Loucy (cell line): Measurements from ENCODE around the gene ANP32E.
"Not testable (repeated sequence)": the region's sequence is repeated elsewhere in the genome, so short reads cannot be mapped to it uniquely, and the experiment has no call there.

ENCODE experiments used
- H2AFZ ChIP-seq: fragments of 200-600 bp; sonication (generic); 2 replicates; pipeline ENCODE4 v1.6.0; 2016; ENCODE audit warnings: antibody characterized with exemption, mild to moderate bottlenecking, low read length, moderate library complexity
- H3F3A ChIP-seq: fragments of 200-600 bp; 2 replicates; pipeline ENCODE4 v1.6.0; 2016; ENCODE audit warnings: antibody characterized with exemption, low read depth, mild to moderate bottlenecking
- H3K27me3 ChIP-seq: fragments of 200-600 bp; sonication (generic); 2 replicates; pipeline ENCODE4 v1.6.1; 2014; ENCODE audit warnings: low read length, mild to moderate bottlenecking; ENCODE audit not compliant: insufficient read depth, poor library complexity, severe bottlenecking
- H3K36me3 ChIP-seq: fragments of 200-600 bp; sonication (generic); 2 replicates; pipeline ENCODE4 v1.6.1; 2016; ENCODE audit warnings: low read length; ENCODE audit not compliant: insufficient read depth
- H3K4me1 ChIP-seq: fragments of 200-600 bp; sonication (generic); 2 replicates; pipeline ENCODE4 v1.5.1; 2014; ENCODE audit warnings: low read length, mild to moderate bottlenecking; ENCODE audit not compliant: insufficient read depth, poor library complexity, severe bottlenecking
- H3K4me2 ChIP-seq: fragments of 200-600 bp; sonication (generic); 2 replicates; pipeline ENCODE4 v1.6.0; 2014; ENCODE audit warnings: antibody characterized with exemption, low read length, low read depth, mild to moderate bottlenecking; ENCODE audit not compliant: poor library complexity, severe bottlenecking
- H3K4me3 ChIP-seq: fragments of 200-600 bp; sonication (generic); 2 replicates; pipeline ENCODE4 v1.5.1; 2014; ENCODE audit warnings: low read length, mild to moderate bottlenecking, mixed read lengths; ENCODE audit not compliant: poor library complexity, severe bottlenecking
- H3K79me2 ChIP-seq: fragments of 200-600 bp; sonication (generic); 2 replicates; pipeline ENCODE4 v1.6.1; 2014; ENCODE audit warnings: low read length; ENCODE audit not compliant: insufficient read depth
- H3K9ac ChIP-seq: fragments of 200-600 bp; sonication (generic); 2 replicates; pipeline ENCODE4 v1.6.0; 2014; ENCODE audit warnings: mild to moderate bottlenecking, low read depth, low read length, moderate library complexity; ENCODE audit not compliant: poor library complexity, severe bottlenecking
- H3K9me2 ChIP-seq: fragments of 200-600 bp; sonication (generic); replicated peaks from 2 replicates; pipeline ENCODE4 v1.6.1; 2016; ENCODE audit warnings: low read depth, low read length, mixed read lengths
- H3K9me3 ChIP-seq: fragments of 200-600 bp; sonication (generic); 2 replicates; pipeline ENCODE4 v1.6.1; 2014; ENCODE audit warnings: mild to moderate bottlenecking, antibody characterized with exemption, low read length, low read depth; ENCODE audit not compliant: insufficient read depth
- H4K20me1 ChIP-seq: fragments of 200-600 bp; sonication (generic); 2 replicates; pipeline ENCODE4 v1.6.0; 2014; ENCODE audit warnings: antibody characterized with exemption, low read length, mild to moderate bottlenecking; ENCODE audit not compliant: insufficient read depth, poor library complexity, severe bottlenecking
- EZH2phosphoT487 ChIP-seq: fragments of 200-600 bp; IDR thresholded peaks from 2 replicates; pipeline ENCODE4 v1.6.1; 2018; ENCODE audit warnings: antibody characterized with exemption, mild to moderate bottlenecking, moderate library complexity, borderline replicate concordance
- TF ChIP-seq, protein P1 (sequence below): fragments of 200-600 bp; sonication (generic); conservative IDR thresholded peaks from 2 replicates; pipeline ENCODE4 v1.5.1; 2014; ENCODE audit warnings: mild to moderate bottlenecking, antibody characterized with exemption, low read length

The ANP32E gene

DNA sequence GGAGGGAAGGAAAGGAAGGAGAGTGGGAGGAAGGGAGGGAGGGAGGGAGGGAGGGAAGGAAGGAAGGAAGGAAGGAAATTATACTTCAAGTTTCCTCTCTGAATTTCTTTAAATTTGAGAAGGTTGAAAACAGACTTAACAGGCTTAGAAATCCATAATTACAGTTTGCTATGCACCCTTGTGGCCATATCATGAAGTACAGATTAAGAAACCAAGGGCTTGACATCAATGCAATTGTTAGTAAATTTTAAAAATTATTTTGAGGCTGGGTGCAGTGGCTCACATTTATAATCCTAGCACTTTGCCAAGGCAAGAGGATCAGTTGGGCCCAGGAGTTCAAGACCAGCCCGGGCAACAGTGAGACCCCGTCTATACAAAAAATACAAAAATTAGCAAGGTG, 14.4 kb downstream of the ANP32E start:
- Histone ChIP-seq H2AFZ (no peak overlapping the region), H3F3A (peaks cover 6% of the 10 kb centered on the region; the same call in 1 of the 2 replicates), H3K9me2 (no peaks in the 10 kb centered on the region), H3K36me3 (peaks cover 58% of the 10 kb centered on the region), H3K27me3 (no peaks in the 10 kb centered on the region), H3K79me2 (peaks cover 15% of the 10 kb centered on the region), H3K4me2 (no peak overlapping the region), H3K9me3 (no peaks in the 10 kb centered on the region), H3K4me3 (no peak overlapping the region), H4K20me1 (no peaks in the 10 kb centered on the region), H3K4me1 (no peaks in the 10 kb centered on the region), H3K9ac (no peak overlapping the region)
- TF ChIP-seq EZH2phosphoT487: no peak
- TF ChIP-seq, protein P1, sequence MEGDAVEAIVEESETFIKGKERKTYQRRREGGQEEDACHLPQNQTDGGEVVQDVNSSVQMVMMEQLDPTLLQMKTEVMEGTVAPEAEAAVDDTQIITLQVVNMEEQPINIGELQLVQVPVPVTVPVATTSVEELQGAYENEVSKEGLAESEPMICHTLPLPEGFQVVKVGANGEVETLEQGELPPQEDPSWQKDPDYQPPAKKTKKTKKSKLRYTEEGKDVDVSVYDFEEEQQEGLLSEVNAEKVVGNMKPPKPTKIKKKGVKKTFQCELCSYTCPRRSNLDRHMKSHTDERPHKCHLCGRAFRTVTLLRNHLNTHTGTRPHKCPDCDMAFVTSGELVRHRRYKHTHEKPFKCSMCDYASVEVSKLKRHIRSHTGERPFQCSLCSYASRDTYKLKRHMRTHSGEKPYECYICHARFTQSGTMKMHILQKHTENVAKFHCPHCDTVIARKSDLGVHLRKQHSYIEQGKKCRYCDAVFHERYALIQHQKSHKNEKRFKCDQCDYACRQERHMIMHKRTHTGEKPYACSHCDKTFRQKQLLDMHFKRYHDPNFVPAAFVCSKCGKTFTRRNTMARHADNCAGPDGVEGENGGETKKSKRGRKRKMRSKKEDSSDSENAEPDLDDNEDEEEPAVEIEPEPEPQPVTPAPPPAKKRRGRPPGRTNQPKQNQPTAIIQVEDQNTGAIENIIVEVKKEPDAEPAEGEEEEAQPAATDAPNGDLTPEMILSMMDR: peak; percentile 57

GRCh38 chr1:150215855-150216254, 20.1 kb downstream of the ANP32E start:
- not testable (repeated sequence) for H3K4me3 ChIP-seq, H3K27me3 ChIP-seq, H4K20me1 ChIP-seq, H3K9me2 ChIP-seq, H3F3A ChIP-seq, H3K9me3 ChIP-seq, H2AFZ ChIP-seq, H3K4me1 ChIP-seq, H3K79me2 ChIP-seq, H3K4me2 ChIP-seq, H3K9ac ChIP-seq
- peaks cover 21% of the 10 kb centered on the region for H3K36me3 ChIP-seq

DNA sequence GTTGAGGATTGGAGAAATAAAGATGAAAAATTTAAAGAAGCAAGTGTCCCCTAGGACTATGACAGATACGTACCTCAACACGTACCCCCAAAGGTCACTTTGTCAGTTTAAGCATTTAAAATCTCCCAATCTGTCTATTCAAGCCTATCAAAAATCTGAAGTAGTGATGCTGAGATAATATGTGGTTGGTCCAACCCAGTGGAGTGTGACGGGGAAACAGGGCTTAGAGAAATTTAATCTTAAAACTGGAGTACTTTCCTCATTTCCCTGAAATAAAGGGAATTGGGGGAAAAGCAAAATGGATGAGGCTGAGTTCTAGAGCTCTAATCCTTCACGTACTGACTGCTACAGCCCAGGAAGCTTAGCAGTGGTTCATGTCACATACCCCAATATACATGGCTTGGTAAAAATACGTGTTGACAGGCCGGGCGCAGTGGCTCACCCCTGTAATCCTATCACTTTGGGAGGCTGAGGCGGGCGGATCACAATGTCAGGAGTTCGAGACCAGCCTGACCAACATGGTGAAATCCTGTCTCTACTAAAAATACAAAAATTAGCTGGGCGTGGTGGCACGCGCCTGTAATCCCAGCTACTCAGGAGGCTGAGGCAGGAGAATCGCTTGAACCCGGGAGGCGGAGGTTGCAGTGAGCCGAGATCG, 21.7 kb downstream of the ANP32E start:
- H3K4me1 ChIP-seq, H3K9me3 ChIP-seq, H3K27me3 ChIP-seq, H3K79me2 ChIP-seq, H3K36me3 ChIP-seq, H4K20me1 ChIP-seq, H3F3A ChIP-seq, H3K9me2 ChIP-seq: not testable (repeated sequence)
- Histone ChIP-seq H2AFZ (peak overlapping the region; percentile 62; the same call in 1 of the 2 replicates), H3K9ac (peak overlapping the region; percentile 62), H3K4me3 (peak overlapping the region; percentile 66), H3K4me2 (peak overlapping the region; percentile 36)

DNA sequence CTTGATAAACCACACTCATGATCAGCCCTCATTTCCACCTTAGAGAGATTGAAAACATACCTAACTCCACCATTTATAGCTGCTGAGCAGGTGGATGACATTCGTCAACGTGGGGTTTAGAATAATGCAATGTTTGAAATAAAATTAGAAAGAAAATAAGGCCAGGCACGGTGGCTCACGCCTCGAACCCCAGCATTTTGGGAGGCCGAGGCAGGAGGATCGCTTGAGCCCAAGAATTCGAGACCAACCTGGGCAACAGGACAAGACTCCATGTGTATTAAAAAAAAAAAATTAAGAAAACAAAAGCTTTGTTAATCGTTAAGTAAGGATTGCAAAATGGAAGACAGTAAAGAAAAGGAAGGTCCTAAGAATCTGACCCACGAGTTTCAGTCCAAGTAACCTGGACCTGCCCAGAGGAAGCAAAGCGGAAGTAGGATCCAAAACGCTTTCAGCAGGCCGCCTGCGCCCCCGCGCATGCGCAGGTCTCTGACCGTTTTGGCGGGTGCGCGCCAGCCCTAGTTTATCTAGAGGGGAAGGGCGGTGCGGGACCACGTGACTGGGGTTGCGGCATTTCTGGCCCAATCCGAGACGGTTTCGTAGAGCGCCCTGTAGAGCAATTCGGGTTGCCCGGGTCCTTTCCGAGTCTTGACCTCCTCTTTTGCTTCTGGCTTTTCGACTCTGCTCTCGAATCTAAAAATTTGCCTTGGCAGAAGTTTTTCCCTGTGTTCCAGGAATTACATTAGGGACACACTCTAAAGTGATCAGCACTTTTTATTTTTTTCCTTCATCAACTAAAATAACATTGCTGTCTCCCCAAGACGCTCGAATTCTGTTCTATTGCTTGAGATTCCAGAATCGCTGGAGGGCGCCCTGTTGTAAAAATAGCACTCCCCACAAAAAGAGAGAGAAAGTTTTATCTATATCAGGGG, 22.5 kb downstream of the ANP32E start:
- Histone ChIP-seq H3K79me2 (no peaks in the 10 kb centered on the region), H3K4me1 (peaks cover 7% of the 10 kb centered on the region), H3K27me3 (no peaks in the 10 kb centered on the region), H3K36me3 (no peaks in the 10 kb centered on the region), H3K9me3 (no peaks in the 10 kb centered on the region), H4K20me1 (no peaks in the 10 kb centered on the region), H3F3A (peaks cover 7% of the 10 kb centered on the region; the same call in 1 of the 2 replicates), H2AFZ (peak overlapping the region; percentile 62), H3K9me2 (no peaks in the 10 kb centered on the region), H3K4me2 (peak overlapping the region; percentile 36), H3K4me3 (peak overlapping the region; percentile 66), H3K9ac (peak overlapping the region; percentile 62)
- TF ChIP-seq, protein P1: peak; percentile 60
- TF ChIP-seq EZH2phosphoT487: no peak
